Fibroblast of skin of abdomen (primary cell): ENCODE data around the gene SMAD7.

Source experiments
- DNase-seq: peaks from one replicate; pipeline ENCODE4 v3.0.0-alpha.2; 2013

SMAD7 gene

DNA sequence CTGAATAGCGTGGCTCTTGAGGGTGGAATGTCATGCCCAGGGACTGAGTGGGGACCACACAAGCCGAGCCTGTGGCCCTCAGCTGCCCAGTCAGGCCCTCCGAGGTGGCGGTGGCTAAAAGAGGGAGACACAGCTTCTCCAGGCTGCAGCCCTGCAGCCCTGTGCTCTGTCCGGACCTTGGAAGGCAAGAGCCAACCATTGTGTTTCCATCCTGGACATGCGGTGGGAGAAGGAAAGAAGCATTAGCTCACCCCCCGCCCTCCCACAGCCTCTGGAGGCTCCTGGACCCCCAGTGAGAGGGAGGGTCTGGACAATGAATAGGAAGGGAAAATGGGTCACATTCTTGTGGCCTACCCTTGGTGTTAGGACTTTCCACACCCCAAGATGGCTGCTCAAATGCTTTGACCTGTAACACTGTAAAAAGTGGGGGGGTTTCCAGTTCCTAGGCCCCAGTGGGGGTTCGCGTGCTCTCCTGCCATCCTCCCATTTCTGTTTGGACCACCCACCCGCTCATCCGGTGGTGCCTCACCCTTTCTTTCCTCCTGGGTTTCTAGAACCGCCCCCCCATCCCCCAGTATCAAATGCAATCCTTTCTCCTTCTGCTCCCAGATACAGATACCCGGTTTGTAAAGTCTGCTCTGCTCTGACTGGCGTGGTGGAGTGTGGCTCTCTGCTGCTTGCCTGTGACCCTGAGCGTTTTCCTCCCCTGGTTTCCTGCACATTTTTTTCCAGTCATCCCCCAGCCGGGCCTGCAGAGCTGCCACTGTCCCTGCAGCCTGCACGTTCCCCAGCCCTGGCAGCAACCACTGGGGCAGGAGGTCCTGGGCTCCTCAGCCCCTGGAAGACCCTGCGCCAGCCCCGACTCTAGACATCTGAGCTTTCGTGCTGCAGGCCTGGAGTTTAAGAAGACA lies 36.3 kb upstream of the SMAD7 start:
- no peak for DNase-seq

DNA sequence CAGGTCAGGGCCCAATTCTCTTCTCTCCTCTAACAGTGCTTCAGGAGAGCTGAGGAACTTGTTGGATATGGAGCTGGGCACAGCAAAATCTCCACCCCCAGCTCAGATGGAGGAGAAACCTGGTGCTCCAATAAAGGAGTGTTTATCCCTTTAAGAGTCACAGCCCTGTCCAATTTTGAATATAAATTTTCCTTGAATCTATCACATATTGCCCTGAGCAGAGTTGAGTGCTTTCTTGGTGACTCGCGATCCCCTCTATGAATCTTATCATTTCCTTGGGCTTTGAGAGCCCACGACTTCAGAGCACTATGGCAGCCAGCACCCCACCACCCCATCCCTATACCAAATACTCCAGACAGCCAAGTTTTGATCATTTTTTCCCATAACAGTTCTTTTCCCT lies 34.4 kb upstream of the SMAD7 start:
- DNase-seq: no peak

GRCh38 chr18:48983793-48984437 lies 33.1 kb upstream of the SMAD7 start:
- DNase-seq: no peak

DNA sequence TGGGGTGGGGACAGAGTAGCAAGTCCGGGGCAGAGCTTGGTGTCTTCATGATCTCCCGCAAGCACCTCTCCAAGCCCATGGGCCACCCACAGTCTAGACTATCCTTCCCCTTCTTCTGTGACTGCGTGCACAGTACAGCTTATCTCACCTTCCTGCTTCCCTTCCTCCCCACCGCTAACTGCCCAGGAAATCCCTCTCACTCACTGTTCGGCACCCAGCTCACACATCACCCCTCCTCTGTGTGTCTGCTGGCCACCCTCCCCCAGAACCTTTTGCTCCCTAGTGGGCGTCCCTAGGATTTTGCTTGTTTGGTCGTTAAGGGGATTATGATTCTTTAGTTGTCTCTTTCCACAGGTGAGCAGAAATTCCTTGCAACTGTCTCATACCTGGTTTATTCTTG lies 31.5 kb upstream of the SMAD7 start:
- no peak for DNase-seq

GRCh38 chr18:48979944-48980890 lies 29.5 kb upstream of the SMAD7 start:
- DNase-seq: peak; percentile 45

GRCh38 chr18:48977914-48978313 lies 27.1 kb upstream of the SMAD7 start:
- DNase-seq: no peak

DNA sequence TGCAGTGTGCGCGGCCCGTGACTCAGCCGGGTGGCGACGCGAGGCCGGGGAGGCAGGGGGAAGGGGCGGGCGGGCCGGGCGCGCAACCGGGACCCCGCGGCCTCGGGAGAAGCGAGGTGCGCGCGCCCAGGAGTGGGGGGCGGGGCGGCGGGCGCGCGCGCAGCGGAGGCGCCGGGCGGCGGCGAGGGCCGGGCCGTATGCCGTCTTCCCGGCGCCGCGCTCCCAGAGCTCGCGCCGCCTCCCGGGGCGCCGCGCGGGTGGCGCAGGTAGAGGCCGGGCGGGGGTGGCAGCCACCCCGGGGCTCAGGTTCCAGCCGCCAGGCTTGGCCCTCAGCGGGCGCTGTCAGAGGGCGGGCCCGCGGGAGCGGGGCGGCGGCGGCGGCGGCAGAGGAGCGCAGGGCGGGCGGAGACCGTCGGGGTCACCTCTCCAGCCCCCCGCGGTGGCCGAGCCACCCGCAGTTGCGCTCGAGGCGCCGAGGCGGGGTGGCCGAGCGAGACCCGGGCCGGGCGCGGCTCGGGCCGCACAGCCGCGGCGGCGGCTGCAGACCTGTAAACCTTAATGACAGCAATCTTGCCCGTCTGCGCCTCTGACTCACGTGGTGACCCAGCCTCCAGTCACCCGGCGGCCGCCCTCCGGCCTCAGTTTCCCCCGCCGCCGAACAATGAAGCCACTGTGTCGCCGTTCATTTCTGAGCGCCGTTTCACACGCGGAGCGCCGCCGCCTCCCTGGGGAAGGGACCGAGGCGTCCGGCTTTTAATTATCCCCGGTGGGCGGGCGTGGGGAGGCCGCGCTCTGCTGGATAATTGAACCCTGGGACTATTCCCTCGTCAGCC lies 25.3 kb upstream of the SMAD7 start:
- peak; percentile 84 for DNase-seq

GRCh38 chr18:48975120-48975816 lies 24.5 kb upstream of the SMAD7 start:
- no peak for DNase-seq

- no peak for DNase-seq
These were observed 23.7 kb upstream of the SMAD7 start for GRCh38 chr18:48974304-48975119.

DNA sequence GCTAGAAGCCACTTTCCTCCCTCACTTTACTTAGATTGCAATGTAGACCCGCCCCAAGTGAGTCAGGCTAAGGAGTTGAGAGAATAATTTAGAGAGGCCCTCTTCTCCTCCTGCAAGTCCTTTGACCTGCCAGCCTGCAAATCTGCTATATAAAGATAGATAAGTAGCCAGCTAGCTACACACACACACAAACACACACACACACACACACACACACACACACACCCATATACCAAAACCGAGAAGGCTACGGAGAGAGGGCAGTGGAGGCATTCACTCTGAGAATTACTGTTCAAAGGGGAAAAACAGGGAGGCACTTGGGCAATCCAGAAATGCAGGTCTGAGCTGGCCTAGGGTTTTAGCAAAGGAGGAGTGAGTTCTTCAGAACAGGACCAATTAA lies 23.0 kb upstream of the SMAD7 start:
- no peak for DNase-seq

DNA sequence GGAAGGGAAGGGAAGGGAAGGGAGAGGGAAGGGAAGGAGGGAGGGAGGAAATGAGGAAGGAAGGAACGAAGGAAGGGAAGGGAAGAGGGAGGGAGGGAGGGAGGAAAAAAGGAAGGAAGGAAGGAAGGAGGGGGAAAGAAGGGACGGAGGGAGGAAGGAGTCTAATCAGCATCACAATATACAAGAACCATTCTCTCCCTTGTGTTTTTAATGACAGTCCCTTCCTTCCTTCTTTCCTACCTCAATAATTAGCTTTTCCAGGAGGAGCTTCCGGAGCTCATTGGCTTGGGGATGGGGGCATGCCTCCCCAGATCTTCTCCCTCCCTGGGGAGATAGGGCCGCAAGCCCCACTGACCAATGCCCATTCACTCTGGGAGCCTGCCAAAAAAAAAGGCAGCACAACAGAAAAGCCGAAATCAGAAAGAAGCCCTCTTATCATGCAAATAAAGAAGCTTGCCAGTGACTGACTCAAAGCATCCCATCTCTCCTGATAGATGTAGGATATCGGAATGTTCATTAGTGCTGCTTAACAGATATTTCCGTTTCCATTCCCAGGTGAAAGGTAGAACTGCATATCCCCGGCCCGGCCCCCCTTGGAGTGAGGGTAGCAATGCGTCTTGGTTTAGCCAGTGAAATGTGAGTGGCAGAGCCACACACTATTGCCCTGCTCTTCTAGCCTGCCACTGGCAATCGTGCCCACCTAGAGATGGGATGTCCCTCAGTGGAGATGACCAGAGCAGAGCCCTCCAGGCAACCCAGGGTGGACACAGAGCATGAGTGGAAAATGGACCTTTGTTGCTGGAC lies 17.8 kb upstream of the SMAD7 start:
- no peak for DNase-seq

DNA sequence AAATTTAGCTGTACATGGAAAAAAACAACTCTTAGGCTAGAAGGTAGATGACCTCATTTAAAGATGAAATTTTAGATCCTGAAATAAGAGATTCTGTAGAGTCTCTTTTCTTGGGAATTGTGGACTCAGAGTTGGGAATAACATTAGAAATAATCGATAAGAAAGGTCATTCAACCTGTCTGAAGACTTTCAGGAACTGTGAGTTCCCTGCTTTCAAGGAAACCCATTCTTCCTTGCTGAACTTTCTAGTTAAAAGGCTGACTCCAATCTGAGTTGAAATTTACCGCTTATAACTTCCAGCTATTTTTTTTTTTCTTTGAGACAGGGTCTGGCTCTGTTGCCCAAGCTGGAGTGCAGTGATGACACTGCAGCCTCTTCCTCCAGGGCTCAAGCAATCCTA lies 16.8 kb upstream of the SMAD7 start:
- no peak for DNase-seq

GRCh38 chr18:48966523-48966922 lies 15.8 kb upstream of the SMAD7 start:
- DNase-seq: no peak

GRCh38 chr18:48963586-48964470 lies 13.1 kb upstream of the SMAD7 start:
- peak; percentile 61 for DNase-seq

- DNase-seq: peak; percentile 61
These were observed 12.3 kb upstream of the SMAD7 start for GRCh38 chr18:48962994-48963561.

DNA sequence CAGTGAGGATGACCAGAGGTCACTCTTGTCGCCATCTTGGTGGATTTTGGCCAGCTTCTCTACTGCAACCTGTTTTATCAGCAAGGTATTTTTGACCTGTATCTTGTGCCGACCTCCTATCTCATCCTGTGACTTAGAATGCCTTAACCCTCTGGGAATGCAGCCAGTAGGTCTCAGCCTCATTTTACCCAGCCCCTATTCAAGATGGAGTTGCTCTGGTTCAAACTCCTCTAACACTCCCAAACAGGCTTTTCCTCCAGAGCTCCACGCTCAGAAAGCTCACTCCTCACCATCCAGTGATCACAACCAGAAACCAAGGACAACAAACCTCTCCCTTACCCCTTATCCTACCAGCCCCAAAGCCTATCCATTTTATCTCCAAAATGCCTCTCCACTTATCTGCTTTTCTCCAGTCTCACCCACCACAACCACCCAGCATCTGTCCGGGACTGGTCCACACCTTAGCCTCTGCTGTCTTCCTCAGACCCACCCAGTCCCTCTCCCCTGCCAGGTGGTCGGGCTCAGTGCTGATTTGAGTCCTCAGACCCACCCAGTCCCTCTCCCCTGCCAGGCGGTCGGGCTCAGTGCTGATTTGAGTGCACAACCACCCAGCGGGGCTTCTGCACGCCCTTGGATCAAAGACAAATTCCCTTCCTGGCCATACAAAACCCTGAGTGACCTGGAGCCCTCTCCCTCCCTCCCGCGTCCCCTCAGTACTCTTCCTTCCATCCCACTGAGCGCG lies 11.7 kb upstream of the SMAD7 start:
- no peak for DNase-seq

DNA sequence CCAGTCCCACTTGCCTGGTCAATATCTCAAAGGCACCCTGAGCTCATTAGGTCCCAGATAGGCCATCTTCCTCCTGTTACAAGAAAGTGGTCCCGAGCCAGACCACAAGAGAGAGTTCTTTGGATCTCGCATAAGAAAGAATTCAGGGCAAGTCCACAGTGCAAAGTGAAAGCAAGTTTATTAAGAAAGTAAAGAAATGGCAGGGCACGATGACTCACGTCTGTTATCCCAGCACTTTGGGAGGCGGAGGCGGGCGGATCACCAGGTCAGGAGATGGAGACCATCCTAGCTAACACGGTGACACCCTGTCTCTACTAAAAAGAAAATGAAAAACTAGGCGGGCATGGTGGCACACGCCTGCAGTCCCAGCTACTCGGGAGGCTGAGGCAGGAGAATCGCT lies 10.8 kb upstream of the SMAD7 start:
- DNase-seq: peak; percentile 40
